ENCODE measurements around the gene CYTH3.
A peak's percentile ranks its signal among the peaks of the same experiment; 100 is the strongest.

Gene CYTH3

DNA sequence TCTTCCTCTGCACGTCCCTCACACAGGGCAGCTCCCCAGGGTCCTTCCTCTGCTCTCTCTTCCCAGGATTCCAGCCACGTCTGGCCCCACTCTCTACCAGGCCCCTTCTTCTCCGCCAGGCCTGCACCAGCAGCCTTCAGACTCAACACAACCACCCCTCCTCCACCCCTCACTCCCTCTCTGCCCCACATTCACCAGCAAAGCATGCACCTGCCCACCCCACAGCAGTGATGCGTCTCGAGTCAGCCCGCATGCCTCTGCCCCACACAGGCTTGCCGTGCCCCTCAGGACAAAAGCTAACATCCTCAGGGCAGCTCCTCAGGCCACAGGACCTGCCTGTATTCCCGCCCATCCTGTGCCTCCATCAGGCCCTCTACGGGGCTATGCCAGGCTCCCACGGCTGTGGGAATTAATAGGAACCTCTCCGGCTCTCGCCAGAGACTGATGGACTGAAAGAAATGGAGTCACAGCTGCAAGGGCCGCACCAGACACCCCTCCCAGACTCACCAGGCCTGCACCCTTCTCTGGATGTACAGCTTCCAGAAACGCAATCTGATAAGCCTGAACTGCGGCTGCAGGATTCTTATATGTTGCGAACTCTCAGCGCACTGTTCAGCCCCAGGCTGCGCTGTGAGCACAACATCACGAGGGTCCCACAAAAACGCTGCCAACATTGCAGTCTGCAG, 100.1 kb downstream of the CYTH3 start:
- peak; percentile 63 for DNase-seq (ENCODE audit: insufficient read length, low spot score)
- no peak for TF ChIP-seq POLR2A (IDR thresholded peaks at IDR 0.05; ENCODE audit: low read depth, low read length)
- no peak for FAIRE-seq

GRCh38 chr7:6171532-6172223, 100.7 kb downstream of the CYTH3 start:
- no peak for TF ChIP-seq POLR2A (IDR thresholded peaks at IDR 0.05; ENCODE audit: low read depth, low read length)
- no peak for DNase-seq (ENCODE audit: insufficient read length, low spot score)
- FAIRE-seq = no peak

DNA sequence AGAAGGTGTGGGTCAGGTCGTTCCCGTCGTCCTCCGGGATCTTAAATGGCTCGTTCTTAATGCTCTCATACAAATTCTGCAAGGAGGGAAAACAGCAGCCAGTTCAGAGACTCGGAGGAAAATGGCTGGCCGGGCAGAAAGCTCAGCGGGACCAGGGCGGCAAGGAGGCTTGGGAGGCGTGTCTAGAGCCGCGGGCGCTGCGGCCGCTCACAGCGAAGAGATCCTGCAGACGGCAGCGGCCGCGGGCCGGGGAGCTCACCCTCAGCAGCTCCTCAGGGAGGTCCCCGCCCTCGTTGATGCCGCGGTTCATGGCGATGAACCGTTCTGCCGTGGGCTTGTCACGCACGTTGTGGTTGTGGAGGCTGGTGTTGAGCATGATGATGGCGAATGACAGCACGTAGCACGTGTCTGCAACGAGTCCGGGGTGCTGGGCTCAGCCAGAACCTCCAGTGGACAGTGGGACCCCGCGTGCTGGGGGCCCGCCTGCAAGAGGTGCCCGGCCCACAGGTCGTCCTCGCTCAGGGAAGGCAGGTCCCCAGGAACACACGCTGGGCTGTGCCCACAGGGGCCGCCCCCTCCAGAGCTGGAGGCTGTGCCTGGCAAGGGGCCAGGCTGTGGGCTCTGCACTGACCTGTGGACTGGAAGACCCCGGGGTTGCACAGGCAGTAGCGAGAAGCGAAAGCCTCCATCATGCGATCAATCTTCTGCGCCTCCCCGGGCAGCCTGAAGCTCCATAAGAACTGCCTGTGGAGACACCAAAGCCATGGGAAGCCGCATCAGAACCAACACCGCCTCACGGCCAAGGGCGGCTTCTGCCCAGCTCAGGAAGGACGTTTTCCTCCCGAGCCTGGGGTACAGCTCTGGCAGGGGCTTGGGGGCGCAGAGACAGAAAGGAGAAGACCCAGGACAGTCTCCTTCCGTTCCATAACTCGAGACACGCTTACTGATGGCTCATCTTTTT, 101.6 kb downstream of the CYTH3 start:
- FAIRE-seq (no peak), DNase-seq (ENCODE audit: insufficient read length, low spot score) (no peak)
- no peak for TF ChIP-seq POLR2A (IDR thresholded peaks at IDR 0.05; ENCODE audit: low read depth, low read length)

GRCh38 chr7:6169805-6170520, 102.5 kb downstream of the CYTH3 start:
- TF ChIP-seq POLR2A (IDR thresholded peaks at IDR 0.05; ENCODE audit: low read depth, low read length) = no peak
- DNase-seq (ENCODE audit: insufficient read length, low spot score) (no peak), FAIRE-seq (no peak)

- DNase-seq (ENCODE audit: insufficient read length, low spot score) (no peak), FAIRE-seq (no peak)
- no peak for TF ChIP-seq POLR2A (IDR thresholded peaks at IDR 0.05; ENCODE audit: low read depth, low read length)
Measured at GRCh38 chr7:6168477-6168868, 104.0 kb downstream of the CYTH3 start.

DNA sequence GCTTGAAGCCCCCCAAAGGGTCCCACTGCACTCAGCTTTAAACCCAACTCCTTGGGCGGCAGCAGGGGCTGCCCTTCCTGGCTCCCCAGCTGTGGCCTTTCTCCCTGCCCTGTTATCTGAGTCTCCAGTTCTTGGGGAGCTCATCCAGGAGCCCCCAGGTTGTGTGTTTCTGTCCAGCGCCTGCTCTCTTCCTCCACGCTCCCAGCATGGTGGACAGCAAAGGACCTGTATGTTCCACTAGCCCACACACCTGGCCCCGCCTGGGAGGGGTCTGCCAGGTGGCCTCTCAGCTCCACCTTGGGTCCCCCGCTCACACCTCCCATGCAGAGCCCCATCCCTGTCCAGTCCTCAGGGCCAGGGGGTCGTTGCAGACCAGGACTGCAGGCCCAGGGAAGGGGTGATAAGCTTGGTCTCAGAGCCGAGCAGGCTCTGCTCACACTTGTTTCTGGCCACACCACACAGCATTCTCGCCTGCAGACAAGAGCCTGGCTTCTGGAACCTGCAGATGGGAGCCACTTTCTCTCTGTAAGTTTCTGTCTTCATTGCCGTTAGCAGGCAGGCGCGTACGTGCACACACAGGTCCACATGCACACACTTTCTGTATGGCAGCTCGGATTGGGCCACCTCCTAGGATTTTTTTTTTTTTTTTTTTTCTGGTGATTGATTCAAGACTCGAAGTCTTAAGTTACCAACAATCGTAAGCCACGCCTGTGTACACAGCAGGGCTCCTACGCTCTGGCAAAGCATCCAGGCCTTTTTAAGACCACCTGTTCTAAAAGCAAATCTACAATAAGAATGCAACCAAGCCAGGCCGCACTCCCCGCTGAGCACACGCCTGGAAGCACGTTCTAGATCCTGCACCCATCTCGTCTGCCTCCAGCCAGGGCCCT, 104.6 kb downstream of the CYTH3 start:
- FAIRE-seq (no peak), DNase-seq (ENCODE audit: insufficient read length, low spot score) (no peak)
- TF ChIP-seq POLR2A (IDR thresholded peaks at IDR 0.05; ENCODE audit: low read depth, low read length) = no peak

DNA sequence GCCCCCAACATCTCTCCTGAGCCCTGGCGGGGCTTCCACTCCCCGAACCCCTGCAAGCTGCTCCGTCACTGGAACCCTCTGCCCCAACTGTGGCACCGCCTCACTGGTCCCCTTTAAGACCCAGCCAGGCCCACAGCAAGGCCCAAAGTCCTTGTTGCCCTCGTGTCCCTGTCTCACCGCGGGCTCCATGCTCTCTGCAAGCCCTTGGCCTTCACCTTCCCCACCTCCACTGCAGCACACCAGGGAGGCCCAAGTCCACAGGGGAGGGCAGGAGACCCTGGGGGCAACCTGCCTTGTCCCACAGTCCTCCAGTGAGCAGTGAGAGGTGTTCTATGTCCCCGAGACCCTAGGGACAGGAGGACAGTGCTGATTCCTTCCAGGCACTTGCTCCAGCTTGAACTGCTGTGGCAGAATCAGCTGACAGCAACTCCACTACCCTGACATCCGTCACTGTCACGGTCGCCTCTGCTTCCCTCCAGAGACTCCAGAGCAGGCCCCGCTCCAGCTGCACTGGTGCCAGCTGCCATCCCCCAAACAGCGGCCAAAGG, 105.3 kb downstream of the CYTH3 start:
- no peak for DNase-seq (ENCODE audit: insufficient read length, low spot score)
- FAIRE-seq = no peak

DNA sequence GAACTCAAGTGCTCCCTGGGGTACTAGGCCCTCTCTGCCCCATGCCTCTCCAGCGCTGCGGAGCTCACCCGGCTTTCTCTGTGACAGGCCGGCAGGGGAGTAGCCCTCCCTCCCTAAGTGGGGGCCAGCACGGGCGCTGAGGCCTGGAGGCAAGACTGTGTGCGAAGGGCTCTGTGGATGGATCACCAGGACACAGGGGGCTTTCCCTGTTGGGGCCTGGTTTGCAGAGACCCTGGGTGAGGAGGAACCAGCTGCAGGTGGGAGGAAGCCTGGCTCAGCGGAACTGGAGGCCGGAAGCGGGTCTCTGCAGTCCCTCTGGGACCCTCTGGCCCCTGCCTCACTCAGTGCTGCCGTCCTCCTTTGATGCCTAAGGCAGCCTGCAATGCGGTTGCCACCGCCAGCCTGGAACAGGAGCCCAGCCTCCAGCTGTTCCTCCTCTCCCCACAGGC, 106.0 kb downstream of the CYTH3 start:
- DNase-seq (ENCODE audit: insufficient read length, low spot score) (no peak), FAIRE-seq (no peak)
- TF ChIP-seq POLR2A (IDR thresholded peaks at IDR 0.05; ENCODE audit: low read depth, low read length) = no peak

More for the DNA sequence above, 105.3 kb downstream of the CYTH3 start:
- no peak for TF ChIP-seq POLR2A (IDR thresholded peaks at IDR 0.05; ENCODE audit: low read depth, low read length)

DNA sequence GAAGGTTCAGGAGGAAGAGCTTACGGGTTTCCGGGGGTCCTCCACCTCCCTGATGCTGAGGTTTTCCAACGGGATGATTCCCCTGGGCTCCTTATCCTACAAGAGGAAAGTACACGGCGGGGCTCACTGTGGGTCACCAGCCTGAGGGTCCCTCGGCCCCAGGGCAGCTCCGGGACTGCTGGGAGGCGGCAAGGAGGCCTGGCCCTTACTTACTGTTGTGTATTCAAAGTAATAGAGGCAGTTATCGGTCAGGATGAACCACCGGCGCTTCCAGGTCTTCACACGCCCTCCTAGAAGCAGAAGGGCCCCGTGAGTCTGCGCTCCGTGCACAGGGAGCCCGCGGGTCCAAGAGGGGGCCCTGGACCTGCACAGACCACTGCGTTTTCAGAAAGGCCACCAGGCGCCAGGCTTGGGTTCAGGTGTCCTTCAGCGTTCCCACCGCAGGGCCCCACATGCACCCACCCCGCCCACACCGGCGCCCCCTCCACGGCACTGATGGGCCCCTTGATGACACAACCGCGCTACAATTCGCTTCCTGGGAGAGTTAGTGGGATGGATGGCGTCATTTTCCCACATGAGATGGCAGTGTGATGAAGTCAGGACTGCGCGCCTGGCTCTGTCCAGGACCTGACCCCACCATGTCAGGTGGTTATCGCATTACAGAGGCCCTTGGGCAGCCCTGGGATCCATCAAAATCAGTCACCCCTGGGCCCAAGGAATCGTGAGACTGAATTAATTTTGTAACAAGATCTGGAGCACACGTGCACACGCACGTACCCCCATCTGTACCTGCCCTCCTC, 106.7 kb downstream of the CYTH3 start:
- DNase-seq (ENCODE audit: insufficient read length, low spot score) = no peak
- no peak for TF ChIP-seq POLR2A (IDR thresholded peaks at IDR 0.05; ENCODE audit: low read depth, low read length)
- FAIRE-seq = no peak

DNA sequence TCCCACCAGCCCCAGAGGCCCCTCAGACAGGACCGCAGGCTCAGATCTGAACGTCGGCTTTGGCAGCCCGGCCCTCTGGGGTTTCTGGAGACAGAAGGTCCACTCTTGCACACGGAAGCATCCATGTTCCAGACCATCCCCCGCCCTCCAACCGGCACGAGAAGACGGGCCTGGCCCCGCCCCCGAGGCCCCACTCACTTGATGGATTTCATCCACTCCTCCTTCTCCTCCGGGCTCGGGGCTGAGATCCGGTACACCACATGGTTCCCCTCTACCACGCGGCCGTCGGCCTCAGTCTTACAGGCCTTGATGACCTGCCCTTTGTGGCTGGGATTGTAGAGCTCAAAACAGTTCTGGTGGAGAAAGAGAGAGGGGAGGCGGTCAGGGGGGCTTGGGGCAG, 107.3 kb downstream of the CYTH3 start:
- no peak for DNase-seq (ENCODE audit: insufficient read length, low spot score)
- no peak for TF ChIP-seq POLR2A (IDR thresholded peaks at IDR 0.05; ENCODE audit: low read depth, low read length)
- FAIRE-seq = no peak

DNA sequence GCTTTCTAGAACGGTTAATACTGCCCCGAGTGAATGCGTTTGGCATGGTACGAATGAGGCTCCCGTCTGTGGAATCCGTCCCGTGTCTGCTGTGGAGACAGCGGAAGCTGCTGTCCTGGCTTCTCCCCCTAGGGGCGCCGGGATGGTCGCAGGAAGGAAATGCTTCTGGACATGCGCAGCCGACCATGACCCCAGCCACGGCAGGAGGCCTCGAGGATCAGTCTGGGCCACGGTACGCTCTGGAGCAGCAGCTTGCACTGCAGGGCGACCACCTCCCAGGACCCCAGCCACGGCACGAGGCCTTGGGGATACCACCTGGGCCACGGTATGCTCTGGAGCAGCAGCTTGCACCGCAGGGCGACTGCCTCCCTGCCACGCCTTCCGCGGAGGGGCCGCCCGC, 107.9 kb downstream of the CYTH3 start:
- DNase-seq (ENCODE audit: insufficient read length, low spot score) (peak; percentile 65), FAIRE-seq (no peak)
- TF ChIP-seq POLR2A (IDR thresholded peaks at IDR 0.05; ENCODE audit: low read depth, low read length) = no peak

DNA sequence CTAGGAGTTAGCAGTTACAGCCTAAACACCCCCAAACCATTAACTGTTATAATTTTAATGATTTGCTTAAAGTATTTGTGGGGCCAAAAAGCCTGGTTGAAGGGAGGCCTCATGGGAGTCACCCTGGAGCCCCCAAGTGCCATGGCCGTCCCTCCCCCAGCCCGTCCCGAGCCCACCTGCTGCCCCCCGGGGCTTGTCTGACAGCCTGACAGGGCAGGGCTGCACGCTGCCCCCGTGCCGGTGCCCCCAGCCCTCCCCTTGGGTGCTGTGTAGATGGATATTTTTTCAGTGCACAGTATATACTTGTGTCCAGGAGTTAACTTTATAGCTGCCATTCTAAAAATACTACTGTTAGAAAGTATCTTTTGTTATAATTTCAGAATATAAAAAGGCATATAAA, 108.4 kb downstream of the CYTH3 start:
- DNase-seq (ENCODE audit: insufficient read length, low spot score) (no peak), FAIRE-seq (no peak)
- TF ChIP-seq POLR2A (IDR thresholded peaks at IDR 0.05; ENCODE audit: low read depth, low read length) = no peak

Data from H54 (cell line).